ENCODE results near the gene NRP1. TPM values are rescaled to one million over a fixed set of nuclear protein-coding genes. Genes with fewer than 3 reads are reported as not detected.

Gene NRP1
- total and polyA plus RNA-seq, 2 of the 8 experiments (the other 6 are each of a cell fraction or from before 2014, with no cell fraction given), result 1.2 to 2.1 TPM

GRCh38 chr10:33332183-33333065 is 2.0 kb downstream of the NRP1 start (continued):
- TF ChIP-seq FOSL1 (IDR thresholded peaks at IDR 0.05; ENCODE audit: insufficient read depth, low read depth, low read length) (no peak), POLR2AphosphoS5 (IDR thresholded peaks at IDR 0.05; ENCODE audit: low read depth, low read length) (no peak), SUZ12 (IDR thresholded peaks at IDR 0.05; ENCODE audit: low read length) (no peak), KDM1A (IDR thresholded peaks at IDR 0.05; ENCODE audit: borderline replicate concordance, low read length) (no peak), POU5F1 (IDR thresholded peaks at IDR 0.05; ENCODE audit: low read depth, low read length) (no peak), PHF8 (conservative IDR thresholded peaks at IDR 0.05; ENCODE audit: low read depth, low read length) (no peak), RBBP5 (IDR thresholded peaks at IDR 0.05; ENCODE audit: borderline replicate concordance, low read depth, low read length) (no peak), JUN (IDR thresholded peaks at IDR 0.05; ENCODE audit: low read depth, low read length) (no peak), SP2 (IDR thresholded peaks at IDR 0.05; ENCODE audit: low read length) (no peak)
